K562 (cell line): ENCODE measurements around the gene AP3B2.

Experiments
- POLR2AphosphoS5 ChIP-seq: IDR thresholded peaks from 2 replicates; pipeline ENCODE4 v1.6.1; 2011; ENCODE audit warnings: mild to moderate bottlenecking, low read depth, low read length, moderate library complexity; ENCODE audit not compliant: control insufficient read depth, insufficient read depth
- YBX1 ChIP-seq: fragments of 450-650 bp; IDR thresholded peaks from 2 replicates; pipeline ENCODE4 v1.7.1; 2016; ENCODE audit warnings: mild to moderate bottlenecking
- TF ChIP-seq, protein P1 (sequence below), 3 experiments: IDR thresholded peaks in 2 of 3; conservative IDR thresholded peaks in 1 of 3; 2 replicates each; pipeline ENCODE4 v1.5.1; 2011 to 2012; ENCODE audit warnings: low read length in 3 of 3, mild to moderate bottlenecking in 3 of 3, control low read depth in 2 of 3, improper control_type of control experiment in 1 of 3, inconsistent platforms in 1 of 3, low read depth in 1 of 3, mixed read lengths in 1 of 3, moderate library complexity in 1 of 3; ENCODE audit not compliant: insufficient read depth in 2 of 3
- TF ChIP-seq, protein P2 (sequence below): sonication (generic); formaldehyde crosslinking; IDR thresholded peaks from 2 replicates; pipeline ENCODE4 v1.9.0; 2022; ENCODE audit warnings: mild to moderate bottlenecking, missing genetic modification reagents

DNA sequence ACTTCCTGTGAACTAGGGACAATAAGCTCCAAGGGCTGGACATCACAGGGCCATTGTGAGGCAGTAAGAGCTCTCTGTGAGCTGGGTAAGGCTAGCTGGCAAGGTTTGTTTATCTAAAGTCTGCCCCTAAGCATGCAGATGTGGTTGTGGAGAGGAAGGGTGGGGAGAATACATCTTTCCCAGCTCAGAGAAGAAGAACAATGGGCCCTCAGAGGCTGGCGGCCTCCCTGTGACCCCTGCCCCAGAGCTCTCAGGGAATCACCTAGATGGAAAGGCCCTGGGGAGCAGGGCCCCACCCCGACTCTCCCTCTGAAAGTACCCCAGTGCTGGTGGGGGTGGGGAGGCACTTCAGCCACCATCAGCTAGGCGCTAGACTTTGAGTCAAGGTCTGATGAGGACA lies 4.3 kb upstream of the AP3B2 start:
- TF ChIP-seq POLR2AphosphoS5 (no peak), YBX1 (no peak)
- TF ChIP-seq, protein P1, sequence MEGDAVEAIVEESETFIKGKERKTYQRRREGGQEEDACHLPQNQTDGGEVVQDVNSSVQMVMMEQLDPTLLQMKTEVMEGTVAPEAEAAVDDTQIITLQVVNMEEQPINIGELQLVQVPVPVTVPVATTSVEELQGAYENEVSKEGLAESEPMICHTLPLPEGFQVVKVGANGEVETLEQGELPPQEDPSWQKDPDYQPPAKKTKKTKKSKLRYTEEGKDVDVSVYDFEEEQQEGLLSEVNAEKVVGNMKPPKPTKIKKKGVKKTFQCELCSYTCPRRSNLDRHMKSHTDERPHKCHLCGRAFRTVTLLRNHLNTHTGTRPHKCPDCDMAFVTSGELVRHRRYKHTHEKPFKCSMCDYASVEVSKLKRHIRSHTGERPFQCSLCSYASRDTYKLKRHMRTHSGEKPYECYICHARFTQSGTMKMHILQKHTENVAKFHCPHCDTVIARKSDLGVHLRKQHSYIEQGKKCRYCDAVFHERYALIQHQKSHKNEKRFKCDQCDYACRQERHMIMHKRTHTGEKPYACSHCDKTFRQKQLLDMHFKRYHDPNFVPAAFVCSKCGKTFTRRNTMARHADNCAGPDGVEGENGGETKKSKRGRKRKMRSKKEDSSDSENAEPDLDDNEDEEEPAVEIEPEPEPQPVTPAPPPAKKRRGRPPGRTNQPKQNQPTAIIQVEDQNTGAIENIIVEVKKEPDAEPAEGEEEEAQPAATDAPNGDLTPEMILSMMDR (IDR thresholded peaks at IDR 0.05 in 2 of 3, conservative IDR thresholded peaks at IDR 0.05 in 1 of 3; ENCODE audit: insufficient read depth in 2 of 3, low read depth in 1 of 3, low read length in 3 of 3), result no peak
- TF ChIP-seq, protein P2, sequence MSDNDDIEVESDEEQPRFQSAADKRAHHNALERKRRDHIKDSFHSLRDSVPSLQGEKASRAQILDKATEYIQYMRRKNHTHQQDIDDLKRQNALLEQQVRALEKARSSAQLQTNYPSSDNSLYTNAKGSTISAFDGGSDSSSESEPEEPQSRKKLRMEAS, result no peak
